HL-60/S4 treated with phorbol 12-myristate 13-acetate at 8.2 ng/mL for 4 days and 3 days (cell line): ENCODE data around the gene RNF130.

Experiments used
- in situ Hi-C: fragments of 300-500 bp; cut with MboI; formaldehyde crosslinking; loops from 2 replicates; pipeline ENCODE4 v1.15.0; 2022; ENCODE audit warnings: low sequenced_read_pairs

The RNF130 gene

DNA sequence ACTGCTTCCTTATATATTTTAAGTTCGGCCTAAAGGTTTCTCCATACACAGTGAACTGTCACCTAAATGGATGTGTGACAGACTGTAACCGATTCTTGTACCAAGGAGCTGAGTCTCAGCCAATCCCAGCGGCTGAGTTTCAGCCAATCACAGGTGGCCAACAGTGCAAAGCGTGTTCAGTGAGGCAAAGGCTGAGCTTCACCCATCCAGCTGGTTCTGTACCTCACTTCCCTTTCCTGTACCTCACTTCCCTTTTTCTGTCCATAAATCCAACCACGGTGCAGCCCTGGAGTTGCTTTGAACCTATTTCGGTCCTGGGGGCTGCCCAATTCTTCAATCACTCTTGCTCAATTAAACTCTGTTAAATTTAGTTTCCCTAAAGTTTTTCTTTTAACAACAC, 148.1 kb downstream of the RNF130 start:
- in situ Hi-C loops: no loop called here

DNA sequence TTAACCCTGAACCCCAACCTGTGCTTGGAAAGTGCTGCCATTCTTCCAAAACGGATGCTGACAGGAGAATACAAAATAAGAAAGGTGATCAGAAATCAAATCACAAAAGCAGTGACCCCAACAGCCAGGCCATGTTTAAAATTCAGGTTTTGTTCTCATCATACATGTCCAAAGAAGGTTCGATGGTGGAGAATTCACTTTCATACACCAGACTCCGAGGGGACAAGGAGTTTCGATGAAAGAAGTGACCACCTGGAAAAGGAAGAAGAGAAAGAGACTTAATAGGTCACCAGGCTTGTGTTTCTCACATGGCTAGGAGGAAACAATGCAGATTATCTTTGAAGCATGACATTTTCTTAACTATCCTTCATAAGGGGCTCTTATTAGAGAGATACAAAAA, 151.4 kb downstream of the RNF130 start:
- in situ Hi-C loops: no loop called here

DNA sequence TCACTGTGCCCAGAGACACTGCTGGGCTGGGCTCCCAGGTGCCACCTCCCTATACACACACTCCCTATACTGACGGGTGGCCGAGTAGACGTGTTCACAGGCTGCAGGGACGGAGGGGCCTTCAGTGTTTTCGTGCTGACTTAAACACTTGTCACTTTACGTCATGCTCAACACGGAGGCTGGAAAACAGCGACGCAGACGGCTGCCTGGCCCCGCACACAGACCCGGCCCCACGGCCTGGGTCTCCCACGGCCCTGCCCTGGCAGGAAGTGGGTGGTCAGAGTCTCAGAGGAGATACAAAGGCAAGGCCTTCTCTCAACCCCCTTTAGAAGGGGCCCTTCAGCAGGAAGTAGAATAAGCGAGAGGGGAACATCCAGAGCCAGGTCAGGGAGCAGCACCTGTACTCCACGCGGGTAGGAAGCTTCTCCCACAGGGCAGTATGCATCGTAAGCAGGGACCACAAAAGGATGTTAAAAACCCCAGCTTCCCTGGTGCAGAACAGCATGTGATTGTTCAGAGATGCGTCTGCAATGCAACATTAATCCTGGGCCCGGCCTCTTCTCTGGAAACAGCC, 152.0 kb downstream of the RNF130 start:
- in situ Hi-C loops: no loop called here

DNA sequence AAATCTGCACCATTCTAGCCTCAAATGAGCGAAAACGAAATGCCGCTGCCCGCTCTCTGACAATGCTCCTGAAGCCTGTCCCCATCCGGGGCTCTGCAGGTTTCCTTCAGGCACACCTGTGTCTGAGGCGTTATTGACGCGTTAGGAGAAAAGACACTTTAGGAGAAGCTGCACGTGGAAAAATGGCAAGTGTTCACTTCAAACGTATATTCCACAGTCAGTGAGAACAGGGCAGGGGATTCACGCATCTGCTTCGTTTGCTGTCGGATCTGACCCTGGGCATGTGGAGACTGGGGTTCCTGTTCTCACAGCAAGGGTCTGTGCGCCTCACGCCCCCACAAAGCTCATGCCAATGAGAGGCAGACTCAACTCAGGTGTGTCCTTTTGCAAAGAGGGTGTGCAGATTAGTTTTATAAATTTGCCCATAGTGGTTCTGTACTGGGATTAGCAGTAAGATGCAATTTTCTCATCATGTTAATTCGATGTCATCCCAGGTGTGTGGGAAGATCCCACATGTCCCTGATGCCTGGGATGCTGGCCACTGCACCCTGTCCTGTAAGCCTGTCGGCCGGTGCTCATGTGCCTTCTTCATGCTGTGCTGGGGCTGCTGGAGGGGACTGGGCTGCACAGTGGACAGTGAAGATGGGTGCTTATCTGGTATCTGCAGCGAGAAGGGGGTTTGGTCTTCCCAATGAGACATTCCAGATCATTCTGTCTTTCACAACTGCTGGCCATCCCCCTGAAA, 152.6 kb downstream of the RNF130 start:
- in situ Hi-C loops: no loop called here

DNA sequence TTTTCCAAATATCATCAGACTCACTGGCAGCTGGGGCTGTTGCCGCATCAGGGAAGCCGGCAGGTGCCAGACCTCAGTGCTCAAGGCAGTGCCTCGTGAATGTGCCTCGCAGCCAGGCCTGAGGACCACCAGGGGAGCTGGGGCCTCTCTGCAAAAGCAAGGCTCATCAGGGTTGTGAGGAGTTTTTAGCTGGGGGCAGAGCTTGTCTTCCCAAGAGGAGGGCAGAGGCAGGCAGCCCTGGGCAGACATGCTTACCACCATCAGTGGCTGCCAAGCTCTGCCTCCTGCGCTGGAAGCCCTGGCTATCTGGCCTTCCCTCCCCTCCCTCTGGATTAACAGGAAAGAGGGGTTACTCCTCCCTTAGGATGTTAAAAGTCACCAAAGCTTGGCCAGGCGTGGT, 155.0 kb downstream of the RNF130 start:
- in situ Hi-C loops: no loop called here

DNA sequence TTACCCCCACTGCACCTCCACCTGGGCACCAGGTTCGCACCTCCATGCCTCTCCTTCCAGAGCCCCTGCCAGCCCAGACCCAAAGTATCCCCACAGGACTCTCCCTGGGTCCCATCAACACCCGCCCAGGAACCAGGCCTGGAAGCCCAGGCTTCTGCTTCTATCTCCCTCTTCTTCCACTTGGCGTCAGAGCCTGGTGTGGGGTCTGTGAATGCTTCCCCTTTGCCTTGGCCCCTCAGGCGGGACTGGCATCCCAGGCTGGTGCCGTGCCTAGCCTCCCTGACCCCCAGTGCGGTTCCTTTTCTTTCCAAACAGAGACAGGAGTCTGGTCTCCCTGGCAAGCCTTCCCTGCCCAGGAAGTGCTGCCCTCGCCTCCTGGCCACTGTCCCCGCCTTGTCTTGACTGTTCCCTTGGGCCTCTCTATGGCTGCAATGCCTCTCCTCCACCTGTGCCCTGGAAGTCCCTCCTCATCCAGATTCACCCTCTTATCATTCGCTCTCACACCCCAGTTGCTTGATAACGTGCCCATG, 156.1 kb downstream of the RNF130 start:
- in situ Hi-C loops: no loop called here

DNA sequence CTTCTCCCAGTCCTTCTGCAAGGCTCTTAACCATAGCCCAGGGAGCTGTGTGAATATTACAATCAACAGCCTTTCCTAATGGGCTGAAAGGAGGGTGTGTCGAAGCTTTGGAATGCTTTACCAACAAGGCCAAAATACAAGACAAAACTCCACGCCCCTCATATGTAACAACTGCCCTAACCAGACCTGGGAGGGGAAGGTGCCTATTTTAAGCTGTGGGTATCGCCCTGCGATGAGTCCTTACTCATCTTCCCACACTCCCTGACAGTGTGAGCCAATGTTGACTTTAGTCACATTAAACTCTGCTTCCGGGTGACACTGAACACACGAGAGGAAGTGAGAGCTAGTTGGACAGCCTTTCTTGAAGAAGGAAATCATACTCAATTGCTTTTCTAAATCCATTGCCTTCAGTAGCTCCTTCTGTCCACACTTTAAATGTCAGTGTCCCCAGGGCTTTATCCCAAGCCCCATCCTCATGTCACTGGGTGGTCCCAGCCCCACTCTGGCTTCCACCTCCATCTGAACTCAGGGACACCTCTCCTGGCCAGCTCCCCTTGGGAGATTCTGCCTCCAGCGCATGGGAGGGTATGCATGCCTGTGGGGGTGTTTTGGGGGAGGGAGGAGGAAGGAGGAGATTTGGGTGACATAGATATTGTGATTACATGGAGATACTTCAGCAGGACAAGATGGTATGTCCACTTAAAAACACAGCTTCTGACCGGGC, 157.4 kb downstream of the RNF130 start:
- in situ Hi-C loops: no loop called here

DNA sequence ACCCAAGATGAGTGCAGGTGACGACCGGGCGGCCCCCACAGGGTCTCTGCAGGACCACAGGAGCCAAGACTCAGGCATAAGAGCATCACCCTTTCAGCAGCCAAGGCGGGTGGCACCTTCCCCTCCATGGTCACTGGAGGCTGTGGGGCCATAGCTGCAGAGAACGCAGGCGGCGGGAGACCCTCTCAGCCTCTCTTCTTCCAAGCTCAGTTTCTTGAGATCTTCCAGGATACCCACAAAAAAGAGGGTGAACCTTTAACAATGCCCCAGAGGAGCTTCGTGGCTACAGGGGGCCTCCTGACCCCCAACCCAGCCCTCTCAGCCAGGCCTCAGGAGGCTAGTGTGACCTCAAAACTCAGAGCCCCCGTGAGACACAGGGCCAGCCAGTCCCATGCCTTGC, 158.1 kb downstream of the RNF130 start:
- in situ Hi-C loops: no loop called here

DNA sequence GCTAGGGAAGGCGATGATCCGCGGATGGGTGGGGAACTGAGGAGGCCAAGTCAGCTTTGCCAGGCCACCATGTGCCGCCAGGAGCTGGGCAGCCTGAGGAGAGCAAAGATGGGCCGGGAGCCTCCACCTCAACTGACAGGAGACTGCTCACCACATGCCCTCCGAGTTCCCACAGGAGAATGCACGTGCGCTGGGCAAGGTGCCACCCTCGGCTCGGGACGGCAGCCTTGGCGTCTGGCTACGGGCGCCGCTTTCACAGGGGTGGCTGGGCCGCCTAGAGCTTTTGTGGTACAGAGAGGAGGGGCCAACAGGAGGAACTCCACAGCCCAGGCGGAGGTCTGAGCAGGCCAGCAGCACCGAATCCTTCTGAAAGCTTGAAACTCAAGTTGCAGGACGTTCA, 158.6 kb downstream of the RNF130 start:
- in situ Hi-C loops: no loop called here

DNA sequence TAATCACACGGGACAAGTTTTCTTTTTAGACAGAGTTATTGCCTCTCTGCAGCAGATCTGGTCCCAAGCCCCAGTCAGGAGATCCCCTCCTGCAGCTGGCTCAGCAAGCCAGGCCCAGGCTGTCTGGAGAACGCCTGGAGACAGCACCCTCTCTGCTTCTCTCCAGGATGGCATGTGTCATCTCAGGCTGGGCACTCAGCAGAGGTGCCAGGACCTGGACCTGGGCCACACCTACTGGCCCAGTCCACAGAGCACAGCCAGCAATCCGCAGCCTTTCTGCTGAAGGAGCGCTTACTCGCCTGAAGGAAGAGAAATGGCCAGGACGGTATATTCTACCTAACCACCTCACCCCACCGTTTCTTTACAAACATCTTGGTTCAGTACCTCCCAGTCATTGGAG, 159.2 kb downstream of the RNF130 start:
- in situ Hi-C loops: no loop called here

DNA sequence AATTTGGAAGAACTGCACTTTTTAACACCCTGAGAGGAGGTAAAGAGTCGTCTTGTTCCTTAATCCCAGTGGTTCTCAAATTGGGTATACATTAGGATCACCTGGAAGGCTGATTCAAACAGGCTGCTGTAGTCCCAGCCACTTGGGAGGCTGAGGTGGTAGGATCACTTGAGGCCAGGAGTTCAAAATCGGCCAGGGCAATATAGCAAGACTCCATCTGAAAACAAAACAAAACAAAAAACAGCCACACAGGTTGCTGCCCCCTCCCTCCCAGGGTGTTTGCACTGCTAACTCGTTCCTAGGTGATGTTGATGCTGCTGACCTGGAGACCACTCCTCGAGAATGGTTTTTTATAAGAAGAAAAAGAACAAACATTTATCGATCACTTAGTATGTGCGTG, 162.3 kb downstream of the RNF130 start:
- in situ Hi-C loops: no loop called here

DNA sequence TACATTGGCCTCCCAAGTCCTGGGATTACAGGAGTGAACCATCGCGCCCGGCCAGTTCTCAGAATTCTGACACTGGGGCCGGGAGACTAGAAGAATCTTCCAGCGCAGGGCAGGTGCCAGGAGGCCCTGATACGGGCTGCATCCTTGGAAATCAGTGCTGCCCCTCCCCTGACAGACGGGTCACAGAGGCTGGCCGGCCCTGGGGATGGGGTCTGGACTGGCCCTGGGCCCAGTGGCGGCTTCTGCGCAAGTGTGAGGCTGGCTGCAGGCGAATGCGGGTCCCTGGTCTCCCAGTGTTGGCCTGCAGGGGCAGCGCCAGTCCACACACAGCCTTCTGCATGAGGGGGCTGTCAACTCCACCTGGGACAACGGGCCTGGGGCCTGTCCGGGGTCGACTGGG, 163.0 kb downstream of the RNF130 start:
- in situ Hi-C loops: no loop called here

DNA sequence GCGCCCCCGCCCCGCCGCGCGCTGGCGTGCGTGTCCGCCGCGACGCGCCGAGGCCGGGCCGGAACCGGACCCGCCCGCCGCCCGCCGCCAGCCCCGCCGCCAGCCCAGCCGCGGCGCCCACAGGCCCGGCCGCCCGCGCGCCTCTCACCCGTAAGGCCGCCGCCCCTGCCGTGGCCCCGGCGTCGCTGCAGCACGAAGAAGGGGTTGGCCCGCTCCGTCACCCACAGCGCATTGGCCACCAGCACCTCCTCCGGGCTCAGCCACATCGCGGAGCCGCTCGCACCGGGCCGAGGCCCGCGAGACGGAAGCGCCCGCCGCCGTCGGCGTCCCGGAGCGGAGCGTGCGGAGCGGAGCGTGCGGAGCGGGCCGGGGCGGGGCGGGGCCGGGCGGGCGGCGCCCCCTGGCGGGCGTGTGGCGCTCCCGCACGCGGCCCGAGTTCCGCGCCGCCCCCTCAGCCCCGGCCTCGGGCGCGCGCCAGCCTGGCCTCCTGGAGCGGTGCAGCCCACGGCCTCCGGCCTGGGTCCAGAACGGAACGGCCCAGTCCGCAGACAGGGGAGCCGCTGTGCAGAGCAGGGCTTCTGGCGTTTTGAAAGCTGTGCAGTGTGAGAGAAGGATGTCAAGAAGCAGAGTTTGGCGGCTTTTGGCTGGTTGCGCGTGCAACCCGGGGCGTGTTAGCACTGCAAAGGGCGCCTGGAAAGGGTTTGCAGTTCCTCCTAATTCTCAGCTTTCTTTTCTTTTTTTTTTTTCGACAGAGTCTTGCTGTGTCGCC, 163.8 kb downstream of the RNF130 start, which contains the start of gene TBC1D9B:
Gene TBC1D9B, minus strand, starts transcription at position 342 of the 769 bp plus-strand sequence. Its CDS starts 76 bp downstream, at position 266.
- in situ Hi-C loops: no loop called here

DNA sequence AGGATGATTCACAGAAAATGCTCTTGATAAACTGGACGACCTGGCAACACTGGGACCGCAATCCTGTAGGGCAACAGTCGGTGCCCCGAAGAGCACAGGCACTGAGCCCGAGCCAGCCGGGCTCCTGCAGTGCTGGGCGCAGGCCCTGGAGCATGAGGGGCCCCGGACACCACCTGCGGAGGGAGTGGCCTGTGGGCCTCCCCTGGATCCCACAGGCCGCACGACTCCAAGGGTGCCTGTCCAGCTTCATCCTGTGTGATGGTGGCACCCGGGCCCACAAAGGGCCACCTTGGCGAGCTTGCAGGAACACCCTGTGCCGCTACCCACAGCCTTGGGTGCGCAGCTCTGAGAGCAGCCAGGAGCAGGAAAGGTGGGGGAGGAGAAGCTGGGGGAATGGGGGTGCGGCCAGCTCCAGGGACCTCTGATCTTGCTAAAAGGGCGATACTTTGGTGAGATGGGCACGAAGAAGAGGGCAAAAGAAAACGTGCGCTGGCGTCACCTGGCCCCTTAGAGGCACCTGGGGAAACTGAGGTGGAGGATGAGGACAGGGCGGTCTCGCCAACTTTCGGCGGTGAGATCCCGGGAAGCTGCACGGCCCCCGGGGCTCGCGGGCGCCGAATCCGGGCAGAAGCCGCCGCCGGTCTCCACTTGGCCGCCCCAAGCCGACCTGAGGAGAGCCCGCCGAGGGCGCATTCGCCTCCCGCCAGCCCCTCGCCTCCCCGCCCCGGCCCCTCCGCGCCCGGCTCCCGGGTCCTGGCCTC, 164.6 kb downstream of the RNF130 start:
- in situ Hi-C loops: no loop called here

DNA sequence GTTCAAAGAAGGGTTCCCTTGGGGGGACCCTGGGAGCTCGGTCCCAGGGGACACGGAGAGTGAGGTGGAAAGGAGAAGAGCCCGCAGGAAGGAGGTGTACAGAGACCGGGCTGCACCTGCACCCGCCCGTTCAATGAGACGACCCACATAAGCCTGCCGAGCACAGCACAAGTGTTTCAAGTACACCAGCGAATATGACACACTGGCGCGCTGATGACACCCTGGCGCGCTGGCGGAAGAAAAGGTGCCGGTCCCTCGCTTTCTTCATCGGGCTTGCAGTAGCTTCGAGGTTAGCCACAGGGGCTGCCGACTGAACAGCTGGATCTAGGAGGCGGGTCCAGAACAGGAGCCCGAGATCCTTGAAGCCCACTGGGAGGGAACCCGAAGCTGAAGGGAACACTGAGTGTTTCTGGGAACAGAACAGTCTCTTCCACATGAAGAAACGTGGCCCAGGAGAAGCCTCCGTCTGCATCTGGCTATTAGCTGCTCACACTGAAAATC, 165.2 kb downstream of the RNF130 start:
- in situ Hi-C loops: no loop called here

DNA sequence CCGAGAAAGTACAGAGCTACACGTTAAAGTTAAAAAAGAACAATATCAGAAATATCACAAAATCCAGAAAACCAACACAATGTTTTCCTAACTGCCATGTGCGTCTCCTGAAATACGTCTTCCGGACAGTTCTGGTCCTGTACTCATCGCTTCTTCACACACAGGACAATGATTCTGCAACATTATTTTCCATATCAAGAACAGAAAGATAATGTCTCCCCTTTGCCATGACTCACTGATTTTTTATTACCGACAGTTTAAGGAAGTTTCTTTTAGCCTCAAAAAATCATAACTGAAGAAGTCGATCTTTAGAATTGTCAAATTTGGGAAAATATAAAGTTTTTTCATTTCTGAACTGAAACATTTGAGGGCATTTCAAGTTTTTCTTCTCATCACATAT, 166.4 kb downstream of the RNF130 start:
- in situ Hi-C loops: no loop called here
